GM12878 (cell line): ENCODE data around the gene ANKRD16. TPM values are rescaled to one million over a fixed set of nuclear protein-coding genes. Genes with fewer than 3 reads are reported as not detected.

Experiments
- ASH2L ChIP-seq: fragments of 300-600, 200-600 bp; sonication (generic); IDR thresholded peaks from 2 replicates; pipeline ENCODE4 v1.6.1; 2017; ENCODE audit warnings: low read depth, mild to moderate bottlenecking, borderline replicate concordance
- ATF3 ChIP-seq: IDR thresholded peaks from 2 replicates; pipeline ENCODE4 v1.6.1; 2011; ENCODE audit warnings: low read depth, mild to moderate bottlenecking, low read length, moderate library complexity, borderline replicate concordance; ENCODE audit errors: extremely low read depth
- ATF7 ChIP-seq: fragments of 450-650 bp; IDR thresholded peaks from 2 replicates; pipeline ENCODE4 v1.6.1; 2016; ENCODE audit warnings: low read depth, mild to moderate bottlenecking
- CBX3 ChIP-seq: fragments of 200-600 bp; sonication (generic); IDR thresholded peaks from 2 replicates; pipeline ENCODE4 v1.6.1; 2016; ENCODE audit warnings: low read depth, borderline replicate concordance
- CBX5 ChIP-seq: sonication (generic); IDR thresholded peaks from 2 replicates; pipeline ENCODE4 v1.6.1; 2016; ENCODE audit warnings: low read depth, moderate library complexity, mild to moderate bottlenecking, inconsistent platforms
- ESRRA ChIP-seq: IDR thresholded peaks from 2 replicates; pipeline ENCODE4 v1.6.1; 2012; ENCODE audit warnings: mild to moderate bottlenecking, low read length, improper control_type of control experiment
- EZH2 ChIP-seq: IDR thresholded peaks from 2 replicates; pipeline ENCODE4 v1.6.1; 2012; ENCODE audit warnings: low read depth, mild to moderate bottlenecking, control low read depth, inconsistent platforms, low read length, borderline replicate concordance; ENCODE audit not compliant: control insufficient read depth
- IRF4 ChIP-seq: IDR thresholded peaks from 2 replicates; pipeline ENCODE4 v1.6.1; 2011; ENCODE audit warnings: low read depth, low read length
- JUND ChIP-seq: IDR thresholded peaks from 2 replicates; pipeline ENCODE4 v1.6.1; 2012; ENCODE audit warnings: low read depth, mild to moderate bottlenecking, low read length, improper control_type of control experiment, moderate library complexity
- MEF2A ChIP-seq: IDR thresholded peaks from 2 replicates; pipeline ENCODE4 v1.6.1; 2011; ENCODE audit warnings: low read depth, mild to moderate bottlenecking, low read length, moderate library complexity; ENCODE audit not compliant: insufficient read depth
- MEF2B ChIP-seq: fragments of 450-650 bp; IDR thresholded peaks from 2 replicates; pipeline ENCODE4 v1.6.1; 2018; ENCODE audit warnings: mild to moderate bottlenecking, moderate library complexity; ENCODE audit not compliant: partially characterized antibody, poor library complexity, severe bottlenecking
- PAX5 ChIP-seq: IDR thresholded peaks from 2 replicates; pipeline ENCODE4 v1.6.1; 2011; ENCODE audit warnings: low read depth, low read length, borderline replicate concordance
- POU2F2 ChIP-seq: IDR thresholded peaks from 3 replicates; pipeline ENCODE4 v1.6.1; 2011; ENCODE audit warnings: low read depth, mild to moderate bottlenecking, low read length, borderline replicate concordance
- RBBP5 ChIP-seq: fragments of 200-600 bp; sonication (generic); conservative IDR thresholded peaks from 2 replicates; pipeline ENCODE4 v1.6.1; 2016
- ZNF274 ChIP-seq: IDR thresholded peaks from one replicate; pipeline ENCODE4 v1.8.0; 2011; ENCODE audit not compliant: insufficient read length, insufficient read depth
- polyA plus RNA-seq, 11 experiments: library from polyadenylated mRNA; depleted of rRNA in 4 of 11; unstranded in 6 of 11; stranded (reverse) in 5 of 11; fragments of >200 nt; fragmentation: Nextera tagmentation in 4 of 11; fragmentation: Illumina TruSeq in 1 of 11; extraction: Ambion mirVana in 4 of 11; extraction: Trizol in 1 of 11; gene quantifications; 1 replicate in 1 of 11; 2 replicates in 10 of 11; pipeline versions ENCODE4 v1.2.1 to v1.2.3, GENCODE V29; 2011 to 2016; ENCODE audit warnings: inconsistent platforms in 2 of 11, missing spikeins in 2 of 11, low read depth in 1 of 11
- total RNA-seq, 4 experiments: library from RNA; depleted of rRNA in 3 of 4; stranded (reverse); fragments of >200 nt in 3 of 4; fragmentation: Illumina TruSeq in 1 of 4; extraction: Trizol in 1 of 4; gene quantifications; 2 replicates each; pipeline versions ENCODE4 v1.2.1 to v1.2.3, GENCODE V29; 2013 to 2021
- TF ChIP-seq, protein P1 (sequence below): IDR thresholded peaks from 2 replicates; pipeline ENCODE4 v1.6.1; 2012; ENCODE audit warnings: low read depth, low read length, improper control_type of control experiment
- TF ChIP-seq, protein P2 (sequence below): fragments of 450-650 bp; formaldehyde crosslinking; IDR thresholded peaks from 2 replicates; pipeline ENCODE4 v1.4.0; 2020; ENCODE audit warnings: mild to moderate bottlenecking, moderate library complexity
- TF ChIP-seq, protein P3 (sequence below): IDR thresholded peaks from 2 replicates; pipeline ENCODE4 v1.6.1; 2012; ENCODE audit warnings: improper control_type of control experiment, low read depth, low read length; ENCODE audit not compliant: insufficient replicate concordance

Gene ANKRD16
- total and polyA plus RNA-seq, 10 of the 15 experiments (the other 5 are each of a cell fraction or from before 2014, with no cell fraction given): 0.57 to 13.6 (median 4.4) TPM

DNA sequence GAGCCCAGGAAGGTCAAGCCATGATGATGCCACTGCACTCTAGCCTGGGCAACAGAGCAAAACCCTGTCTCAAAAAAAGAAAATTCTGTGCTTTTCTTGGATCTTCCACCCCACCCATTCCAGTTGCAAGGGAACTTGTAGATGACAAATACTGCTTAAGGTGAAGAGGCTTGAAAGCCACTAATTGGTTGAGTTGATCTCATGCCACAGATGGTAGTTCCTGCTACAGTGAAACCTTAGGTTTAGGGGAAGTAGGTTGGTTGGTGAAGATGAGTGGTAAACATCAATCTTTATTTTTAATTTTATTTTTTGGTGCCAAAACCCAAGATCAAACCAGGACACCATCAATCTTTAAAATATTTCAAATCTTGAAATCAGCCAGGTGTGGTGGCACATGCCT, 73.5 kb downstream of the ANKRD16 start (continued):
- TF ChIP-seq CBX3 (no peak), ATF7 (no peak), JUND (no peak), ASH2L (no peak), RBBP5 (no peak), ZNF274 (no peak), MEF2A (no peak), PAX5 (no peak), POU2F2 (no peak), ESRRA (no peak), EZH2 (no peak), IRF4 (no peak), CBX5 (no peak), MEF2B (no peak), ATF3 (no peak)
- TF ChIP-seq, protein P1, sequence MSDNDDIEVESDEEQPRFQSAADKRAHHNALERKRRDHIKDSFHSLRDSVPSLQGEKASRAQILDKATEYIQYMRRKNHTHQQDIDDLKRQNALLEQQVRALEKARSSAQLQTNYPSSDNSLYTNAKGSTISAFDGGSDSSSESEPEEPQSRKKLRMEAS: no peak
- TF ChIP-seq, protein P2, sequence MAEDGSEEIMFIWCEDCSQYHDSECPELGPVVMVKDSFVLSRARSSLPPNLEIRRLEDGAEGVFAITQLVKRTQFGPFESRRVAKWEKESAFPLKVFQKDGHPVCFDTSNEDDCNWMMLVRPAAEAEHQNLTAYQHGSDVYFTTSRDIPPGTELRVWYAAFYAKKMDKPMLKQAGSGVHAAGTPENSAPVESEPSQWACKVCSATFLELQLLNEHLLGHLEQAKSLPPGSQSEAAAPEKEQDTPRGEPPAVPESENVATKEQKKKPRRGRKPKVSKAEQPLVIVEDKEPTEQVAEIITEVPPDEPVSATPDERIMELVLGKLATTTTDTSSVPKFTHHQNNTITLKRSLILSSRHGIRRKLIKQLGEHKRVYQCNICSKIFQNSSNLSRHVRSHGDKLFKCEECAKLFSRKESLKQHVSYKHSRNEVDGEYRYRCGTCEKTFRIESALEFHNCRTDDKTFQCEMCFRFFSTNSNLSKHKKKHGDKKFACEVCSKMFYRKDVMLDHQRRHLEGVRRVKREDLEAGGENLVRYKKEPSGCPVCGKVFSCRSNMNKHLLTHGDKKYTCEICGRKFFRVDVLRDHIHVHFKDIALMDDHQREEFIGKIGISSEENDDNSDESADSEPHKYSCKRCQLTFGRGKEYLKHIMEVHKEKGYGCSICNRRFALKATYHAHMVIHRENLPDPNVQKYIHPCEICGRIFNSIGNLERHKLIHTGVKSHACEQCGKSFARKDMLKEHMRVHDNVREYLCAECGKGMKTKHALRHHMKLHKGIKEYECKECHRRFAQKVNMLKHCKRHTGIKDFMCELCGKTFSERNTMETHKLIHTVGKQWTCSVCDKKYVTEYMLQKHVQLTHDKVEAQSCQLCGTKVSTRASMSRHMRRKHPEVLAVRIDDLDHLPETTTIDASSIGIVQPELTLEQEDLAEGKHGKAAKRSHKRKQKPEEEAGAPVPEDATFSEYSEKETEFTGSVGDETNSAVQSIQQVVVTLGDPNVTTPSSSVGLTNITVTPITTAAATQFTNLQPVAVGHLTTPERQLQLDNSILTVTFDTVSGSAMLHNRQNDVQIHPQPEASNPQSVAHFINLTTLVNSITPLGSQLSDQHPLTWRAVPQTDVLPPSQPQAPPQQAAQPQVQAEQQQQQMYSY: no peak
- TF ChIP-seq, protein P3, sequence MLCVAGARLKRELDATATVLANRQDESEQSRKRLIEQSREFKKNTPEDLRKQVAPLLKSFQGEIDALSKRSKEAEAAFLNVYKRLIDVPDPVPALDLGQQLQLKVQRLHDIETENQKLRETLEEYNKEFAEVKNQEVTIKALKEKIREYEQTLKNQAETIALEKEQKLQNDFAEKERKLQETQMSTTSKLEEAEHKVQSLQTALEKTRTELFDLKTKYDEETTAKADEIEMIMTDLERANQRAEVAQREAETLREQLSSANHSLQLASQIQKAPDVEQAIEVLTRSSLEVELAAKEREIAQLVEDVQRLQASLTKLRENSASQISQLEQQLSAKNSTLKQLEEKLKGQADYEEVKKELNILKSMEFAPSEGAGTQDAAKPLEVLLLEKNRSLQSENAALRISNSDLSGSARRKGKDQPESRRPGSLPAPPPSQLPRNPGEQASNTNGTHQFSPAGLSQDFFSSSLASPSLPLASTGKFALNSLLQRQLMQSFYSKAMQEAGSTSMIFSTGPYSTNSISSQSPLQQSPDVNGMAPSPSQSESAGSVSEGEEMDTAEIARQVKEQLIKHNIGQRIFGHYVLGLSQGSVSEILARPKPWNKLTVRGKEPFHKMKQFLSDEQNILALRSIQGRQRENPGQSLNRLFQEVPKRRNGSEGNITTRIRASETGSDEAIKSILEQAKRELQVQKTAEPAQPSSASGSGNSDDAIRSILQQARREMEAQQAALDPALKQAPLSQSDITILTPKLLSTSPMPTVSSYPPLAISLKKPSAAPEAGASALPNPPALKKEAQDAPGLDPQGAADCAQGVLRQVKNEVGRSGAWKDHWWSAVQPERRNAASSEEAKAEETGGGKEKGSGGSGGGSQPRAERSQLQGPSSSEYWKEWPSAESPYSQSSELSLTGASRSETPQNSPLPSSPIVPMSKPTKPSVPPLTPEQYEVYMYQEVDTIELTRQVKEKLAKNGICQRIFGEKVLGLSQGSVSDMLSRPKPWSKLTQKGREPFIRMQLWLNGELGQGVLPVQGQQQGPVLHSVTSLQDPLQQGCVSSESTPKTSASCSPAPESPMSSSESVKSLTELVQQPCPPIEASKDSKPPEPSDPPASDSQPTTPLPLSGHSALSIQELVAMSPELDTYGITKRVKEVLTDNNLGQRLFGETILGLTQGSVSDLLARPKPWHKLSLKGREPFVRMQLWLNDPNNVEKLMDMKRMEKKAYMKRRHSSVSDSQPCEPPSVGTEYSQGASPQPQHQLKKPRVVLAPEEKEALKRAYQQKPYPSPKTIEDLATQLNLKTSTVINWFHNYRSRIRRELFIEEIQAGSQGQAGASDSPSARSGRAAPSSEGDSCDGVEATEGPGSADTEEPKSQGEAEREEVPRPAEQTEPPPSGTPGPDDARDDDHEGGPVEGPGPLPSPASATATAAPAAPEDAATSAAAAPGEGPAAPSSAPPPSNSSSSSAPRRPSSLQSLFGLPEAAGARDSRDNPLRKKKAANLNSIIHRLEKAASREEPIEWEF: no peak
